WERI-Rb-1 (cell line): ENCODE data around the gene TMEM127.

Experiments
- DNase-seq: peaks from one replicate; pipeline ENCODE4 v3.0.0-alpha.2; 2020
- H3K27ac ChIP-seq: fragments of 250-450 bp; sonication (Bioruptor Pico); 2 replicates; pipeline ENCODE4 v1.5.1; 2020; ENCODE audit warnings: mild to moderate bottlenecking, moderate library complexity
- H3K27me3 ChIP-seq: fragments of 250-450 bp; sonication (Bioruptor Pico); 2 replicates; pipeline ENCODE4 v1.5.1; 2021; ENCODE audit warnings: mild to moderate bottlenecking, low read depth, moderate library complexity; ENCODE audit not compliant: insufficient read depth, severe bottlenecking
- H3K36me3 ChIP-seq: fragments of 250-450 bp; sonication (Bioruptor Pico); 2 replicates; pipeline ENCODE4 v1.5.1; 2020; ENCODE audit warnings: mild to moderate bottlenecking, moderate library complexity
- H3K4me3 ChIP-seq: 2 replicates; pipeline ENCODE4 v1.5.1; 2011; ENCODE audit warnings: low read depth, mild to moderate bottlenecking, control low read depth, low read length
- H3K9me3 ChIP-seq: fragments of 250-450 bp; sonication (Bioruptor Pico); 2 replicates; pipeline ENCODE4 v1.5.1; 2021; ENCODE audit warnings: mild to moderate bottlenecking, moderate library complexity; ENCODE audit not compliant: severe bottlenecking
- TF ChIP-seq, protein P1 (sequence below): IDR thresholded peaks from 2 replicates; pipeline ENCODE4 v1.5.1; 2011; ENCODE audit warnings: low read depth, mild to moderate bottlenecking, control low read depth, inconsistent platforms, low read length

TMEM127 gene

DNA sequence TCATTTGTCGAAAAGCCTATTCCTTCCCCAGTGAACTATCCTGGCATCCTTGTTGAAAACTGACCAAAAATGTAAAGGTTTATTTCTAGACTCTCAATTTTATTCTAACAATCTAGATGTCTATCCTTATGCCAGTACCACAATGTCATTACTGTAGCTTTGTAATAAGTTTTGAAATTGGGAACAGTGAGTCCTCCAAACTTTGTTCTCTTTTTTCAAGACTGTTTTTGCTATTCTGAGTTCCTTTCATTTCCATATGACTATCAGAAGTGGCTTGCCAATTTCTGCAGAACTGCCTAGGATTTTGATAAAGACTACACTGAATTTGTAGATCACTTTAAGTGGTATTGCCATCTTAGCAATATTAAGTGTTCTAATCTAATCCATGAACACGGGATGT lies 66.9 kb downstream of the TMEM127 start:
- no peak for DNase-seq

More for the DNA sequence above, 66.9 kb downstream of the TMEM127 start:
- no peak overlapping the region for H3K27ac ChIP-seq
- no peak overlapping the region for H3K4me3 ChIP-seq
- H3K27me3 ChIP-seq = no peaks in the 10 kb centered on the region
- H3K36me3 ChIP-seq = peaks cover 35% of the 10 kb centered on the region
- TF ChIP-seq, protein P1, sequence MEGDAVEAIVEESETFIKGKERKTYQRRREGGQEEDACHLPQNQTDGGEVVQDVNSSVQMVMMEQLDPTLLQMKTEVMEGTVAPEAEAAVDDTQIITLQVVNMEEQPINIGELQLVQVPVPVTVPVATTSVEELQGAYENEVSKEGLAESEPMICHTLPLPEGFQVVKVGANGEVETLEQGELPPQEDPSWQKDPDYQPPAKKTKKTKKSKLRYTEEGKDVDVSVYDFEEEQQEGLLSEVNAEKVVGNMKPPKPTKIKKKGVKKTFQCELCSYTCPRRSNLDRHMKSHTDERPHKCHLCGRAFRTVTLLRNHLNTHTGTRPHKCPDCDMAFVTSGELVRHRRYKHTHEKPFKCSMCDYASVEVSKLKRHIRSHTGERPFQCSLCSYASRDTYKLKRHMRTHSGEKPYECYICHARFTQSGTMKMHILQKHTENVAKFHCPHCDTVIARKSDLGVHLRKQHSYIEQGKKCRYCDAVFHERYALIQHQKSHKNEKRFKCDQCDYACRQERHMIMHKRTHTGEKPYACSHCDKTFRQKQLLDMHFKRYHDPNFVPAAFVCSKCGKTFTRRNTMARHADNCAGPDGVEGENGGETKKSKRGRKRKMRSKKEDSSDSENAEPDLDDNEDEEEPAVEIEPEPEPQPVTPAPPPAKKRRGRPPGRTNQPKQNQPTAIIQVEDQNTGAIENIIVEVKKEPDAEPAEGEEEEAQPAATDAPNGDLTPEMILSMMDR = no peak
- H3K9me3 ChIP-seq = no peaks in the 10 kb centered on the region
